GM19397 (cell line): Measurements from ENCODE around the gene RTN4RL1.
"Not testable (repeated sequence)": the region's sequence is repeated elsewhere in the genome, so short reads cannot be mapped to it uniquely, and the experiment has no call there.

Source experiments
- ATAC-seq: cut with Tn5 transposase; IDR thresholded peaks from one replicate; pipeline ENCODE4 v1.9.1; 2021; ENCODE audit warnings: mild to moderate bottlenecking, moderate library complexity; ENCODE audit not compliant: unreplicated experiment

Gene RTN4RL1

DNA sequence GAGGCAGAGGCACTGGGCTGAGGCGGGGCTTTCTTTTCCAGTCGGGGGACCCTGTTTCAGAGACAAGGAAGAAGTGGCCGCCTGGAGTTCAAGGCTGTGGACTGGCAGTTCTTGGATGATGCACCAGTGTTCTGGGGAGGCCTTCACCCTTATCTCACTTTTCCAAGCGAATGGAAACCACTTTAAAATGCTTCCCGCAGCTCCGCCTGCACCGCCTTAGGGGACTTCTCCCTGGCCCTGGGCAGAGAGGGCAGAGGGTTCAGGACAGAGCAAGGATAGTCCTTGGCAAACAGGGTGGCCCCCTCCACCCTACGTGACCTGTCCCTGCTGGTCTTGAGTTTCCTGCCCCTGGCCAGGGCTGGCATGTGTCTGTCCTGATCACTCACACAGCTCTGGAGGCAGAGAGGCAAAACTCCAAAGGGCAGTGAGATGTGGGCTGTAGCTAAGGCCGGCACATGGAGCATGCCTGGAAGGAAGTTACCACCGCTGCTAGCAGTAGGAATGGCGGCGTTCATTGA is 20.6 kb downstream of the RTN4RL1 start:
- ATAC-seq, result no peak

DNA sequence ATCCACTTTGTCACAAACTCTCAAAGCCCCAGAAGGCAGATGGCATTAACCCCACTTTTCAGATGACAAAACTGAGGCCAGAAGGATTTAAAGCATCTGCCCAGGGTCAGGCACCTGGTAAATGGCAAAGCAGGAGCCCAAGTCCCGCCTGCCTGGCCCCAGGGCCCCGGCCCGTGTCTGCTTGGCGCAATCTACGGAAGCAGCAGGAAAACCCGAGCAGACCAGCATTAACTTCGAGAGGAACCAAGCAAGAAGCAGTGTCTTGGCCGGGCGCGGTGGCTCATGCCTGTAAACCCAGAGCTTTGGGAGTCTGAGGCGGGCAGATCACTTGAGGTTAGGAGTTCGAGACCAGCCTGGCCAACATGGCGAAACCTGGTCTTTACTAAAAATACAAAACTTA is 21.6 kb downstream of the RTN4RL1 start:
- no peak for ATAC-seq

DNA sequence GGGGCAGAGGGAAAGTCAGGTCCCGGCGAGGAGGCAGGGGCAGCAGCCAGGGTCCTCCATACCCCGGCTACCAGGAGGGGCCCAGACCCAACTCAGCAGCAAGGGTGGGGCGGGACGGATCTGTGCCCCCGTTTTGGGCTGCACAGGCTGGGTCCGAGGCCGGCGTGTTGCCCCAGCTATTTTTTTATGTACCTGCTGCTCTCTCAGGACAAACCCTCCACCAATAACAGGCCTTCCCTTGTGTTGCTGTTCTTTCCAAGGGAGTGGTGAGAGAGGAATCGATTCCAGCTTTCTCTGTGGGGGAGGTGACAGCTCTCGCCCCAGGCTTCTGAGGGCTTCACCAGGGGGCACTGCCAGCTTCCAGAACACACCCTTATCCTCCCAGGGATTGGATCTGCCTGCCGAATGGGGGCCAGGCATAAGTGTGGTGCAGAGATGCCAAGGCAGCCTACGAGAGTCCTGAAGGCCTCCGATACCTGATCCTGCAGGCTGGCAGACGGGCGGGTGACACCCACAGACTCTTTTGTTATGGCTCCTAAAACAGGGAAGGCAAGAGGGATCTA is 22.3 kb downstream of the RTN4RL1 start:
- no peak for ATAC-seq

GRCh38 chr17:1999557-2000251 is 25.4 kb downstream of the RTN4RL1 start:
- ATAC-seq, result no peak

DNA sequence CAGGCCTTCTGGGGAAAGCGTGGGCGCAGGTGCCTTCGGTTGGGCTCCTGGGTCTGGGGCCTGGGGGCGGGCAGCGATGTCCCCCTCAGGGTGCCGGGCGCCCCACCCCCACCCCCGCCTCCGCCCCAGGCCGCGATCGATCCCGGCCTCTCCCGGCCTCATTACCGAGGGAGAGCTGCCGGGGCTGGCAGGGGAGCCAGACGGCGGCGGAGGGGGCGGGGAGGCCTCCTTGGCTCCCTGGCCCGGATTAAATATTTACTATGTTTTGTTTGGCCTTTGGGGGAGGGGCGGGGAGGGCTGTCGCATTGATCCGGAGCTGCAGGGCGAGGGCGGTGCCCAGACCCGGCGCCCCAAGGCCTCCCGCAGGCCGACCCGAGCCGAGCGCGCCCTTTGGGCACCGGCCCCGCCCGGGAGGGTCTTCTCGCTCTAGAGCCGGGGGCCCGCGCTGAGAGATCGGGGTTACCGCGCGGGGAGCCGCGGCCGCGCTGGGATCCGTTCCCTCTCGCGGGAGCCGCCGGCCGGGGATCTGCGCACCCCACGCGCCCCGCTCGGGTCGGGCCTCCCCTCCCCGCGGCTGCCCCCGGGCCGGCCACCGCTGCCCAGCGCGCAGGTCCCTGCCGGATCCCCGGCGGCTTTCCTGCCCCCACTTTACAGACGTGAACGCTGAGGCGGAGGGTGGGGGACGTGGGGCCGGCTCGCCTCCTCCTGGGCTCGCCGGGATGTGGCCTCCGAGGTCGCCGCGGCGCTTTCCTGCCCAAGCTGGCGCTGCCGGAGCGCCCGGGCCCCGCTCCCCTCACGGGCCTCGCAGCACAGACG is 27.0 kb downstream of the RTN4RL1 start:
- ATAC-seq, result no peak

GRCh38 chr17:1997289-1997926 is 27.7 kb downstream of the RTN4RL1 start:
- ATAC-seq, result no peak

GRCh38 chr17:1996800-1997288 is 28.3 kb downstream of the RTN4RL1 start:
- ATAC-seq, result no peak

DNA sequence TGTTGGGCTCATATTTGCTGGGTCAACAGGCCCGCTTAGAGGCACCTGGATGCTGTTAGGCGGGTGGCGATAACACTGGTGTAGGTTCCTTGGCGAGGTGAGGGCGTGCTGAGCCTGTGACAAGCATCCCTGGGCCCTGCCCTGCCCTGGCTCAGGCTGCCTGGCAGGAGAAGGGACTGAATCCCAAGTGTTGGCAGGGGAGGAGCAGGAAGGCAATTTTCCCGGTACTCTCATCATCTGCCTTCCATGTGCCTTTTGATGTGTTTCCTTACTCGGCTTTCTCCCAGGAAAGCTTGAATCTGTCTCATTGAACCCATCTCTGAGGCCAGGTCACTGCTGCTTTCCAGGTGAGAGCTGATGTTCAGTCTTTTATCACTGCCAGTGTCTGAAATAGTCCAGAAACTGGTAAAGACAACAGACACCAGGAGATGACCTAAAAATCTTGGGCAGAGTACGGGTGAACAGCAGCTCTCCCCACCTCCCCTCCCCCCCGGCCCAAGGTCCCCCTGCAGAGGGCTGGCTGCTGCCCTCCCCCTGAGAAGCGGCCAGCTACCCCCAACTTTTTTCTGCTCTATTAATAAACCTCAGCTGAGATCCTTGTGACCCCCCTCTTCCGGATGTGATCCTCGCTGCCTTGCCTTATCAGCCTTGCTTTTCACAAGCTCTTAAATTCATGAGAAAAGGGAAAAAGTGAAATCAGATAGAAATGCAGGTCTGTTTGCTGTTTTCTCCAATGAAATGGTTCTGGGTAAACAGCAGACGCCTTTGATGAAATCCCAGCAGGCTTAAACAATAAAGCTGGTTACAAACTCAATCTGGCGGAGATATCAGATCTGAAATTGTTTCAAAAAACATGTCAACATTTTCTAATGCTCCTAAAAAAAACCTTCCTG is 29.0 kb downstream of the RTN4RL1 start:
- ATAC-seq, result no peak

DNA sequence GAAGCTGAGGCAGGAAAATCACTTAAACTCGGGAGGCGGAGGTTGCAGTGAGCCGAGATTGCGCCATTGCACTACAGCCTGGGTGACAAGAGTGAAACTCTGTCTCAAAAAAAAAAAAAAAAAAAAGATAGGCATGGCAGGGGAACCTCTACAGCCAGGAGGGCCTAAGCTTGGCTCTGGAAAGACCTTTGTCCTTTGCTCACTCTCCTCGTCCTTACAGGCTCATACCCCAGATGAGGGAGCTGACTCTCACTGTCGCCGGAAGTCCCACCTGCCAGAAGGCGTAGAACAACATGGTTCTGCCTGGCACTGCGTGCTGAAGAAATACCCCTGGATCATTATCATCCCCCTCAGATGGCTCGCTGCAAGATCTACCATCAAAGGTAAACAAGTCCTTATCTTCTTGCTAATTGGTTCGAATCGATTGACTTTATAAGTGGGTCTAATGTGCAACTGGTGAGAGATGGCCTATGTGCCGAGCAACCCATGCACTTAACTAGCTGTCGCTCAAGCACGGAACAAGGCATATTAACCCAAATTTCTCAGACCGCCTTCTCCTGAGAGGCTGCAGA is 29.7 kb downstream of the RTN4RL1 start:
- no peak for ATAC-seq

GRCh38 chr17:1994707-1995106 is 30.4 kb downstream of the RTN4RL1 start:
- ATAC-seq, result no peak

- ATAC-seq, result no peak
Measured at GRCh38 chr17:1992541-1992940, 32.6 kb downstream of the RTN4RL1 start.

GRCh38 chr17:1989135-1989534 is 36.0 kb downstream of the RTN4RL1 start:
- no peak for ATAC-seq

- no peak for ATAC-seq
Measured at GRCh38 chr17:1986783-1987451, 38.2 kb downstream of the RTN4RL1 start.

- no peak for ATAC-seq
Measured at GRCh38 chr17:1985686-1986085, 39.4 kb downstream of the RTN4RL1 start.

DNA sequence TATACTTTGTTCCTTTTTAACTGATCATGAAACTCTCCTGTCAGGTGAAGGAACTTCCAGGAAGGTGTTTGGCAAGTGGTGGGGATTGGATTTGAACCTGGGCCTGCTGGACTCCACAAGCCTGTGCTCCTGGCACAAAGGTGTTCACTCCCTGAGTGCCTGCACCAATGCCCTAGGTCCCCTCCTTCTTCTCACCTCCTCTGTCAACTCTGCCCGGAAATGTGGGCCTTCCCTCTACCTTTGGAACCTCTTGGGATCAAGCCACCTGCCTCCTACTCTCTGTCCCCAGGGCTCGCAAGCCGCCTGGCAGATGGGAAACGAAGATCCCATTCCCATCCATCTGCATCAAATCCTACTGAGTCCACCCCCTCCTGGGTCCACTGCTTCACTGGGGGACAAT is 40.0 kb downstream of the RTN4RL1 start:
- no peak for ATAC-seq

GRCh38 chr17:1982793-1983366 is 42.3 kb downstream of the RTN4RL1 start:
- not testable (repeated sequence) for ATAC-seq

- ATAC-seq, result no peak
Measured at GRCh38 chr17:1980665-1981250, 44.4 kb downstream of the RTN4RL1 start.

GRCh38 chr17:1979182-1979985 is 45.8 kb downstream of the RTN4RL1 start:
- ATAC-seq, result no peak
